ENCODE results near the gene GINS2.

GRCh38 chr16:85712801-85713200 lies 24.0 kb upstream of the GINS2 start:
- TF ChIP-seq GATA2 (IDR thresholded peaks at IDR 0.05; ENCODE audit: low read depth, low read length): no peak
- TF ChIP-seq GATA3 (IDR thresholded peaks at IDR 0.05; ENCODE audit: low read depth, low read length): no peak
